ENCODE measurements around the gene VGLL3.

GRCh38 chr3:86991840-86992435 lies 989 bp upstream of the VGLL3 start:
- TF ChIP-seq CTCF (IDR thresholded peaks at IDR 0.05): no peak
- TF ChIP-seq REST (IDR thresholded peaks at IDR 0.05; ENCODE audit: insufficient read depth in 1 of 2, low read depth in 2 of 2, low read length in 1 of 2): no peak
- no peak for TF ChIP-seq SIN3A (IDR thresholded peaks at IDR 0.05; ENCODE audit: borderline replicate concordance, insufficient read depth, low read depth, low read length)
